Measurements from ENCODE around the gene KCNQ4. TPM values are rescaled to one million over a fixed set of nuclear protein-coding genes. Genes with fewer than 3 reads are reported as not detected.

The KCNQ4 gene
- total and polyA plus RNA-seq, 2 donors from 2014 or later: 0.65 to 1.2 TPM

DNA sequence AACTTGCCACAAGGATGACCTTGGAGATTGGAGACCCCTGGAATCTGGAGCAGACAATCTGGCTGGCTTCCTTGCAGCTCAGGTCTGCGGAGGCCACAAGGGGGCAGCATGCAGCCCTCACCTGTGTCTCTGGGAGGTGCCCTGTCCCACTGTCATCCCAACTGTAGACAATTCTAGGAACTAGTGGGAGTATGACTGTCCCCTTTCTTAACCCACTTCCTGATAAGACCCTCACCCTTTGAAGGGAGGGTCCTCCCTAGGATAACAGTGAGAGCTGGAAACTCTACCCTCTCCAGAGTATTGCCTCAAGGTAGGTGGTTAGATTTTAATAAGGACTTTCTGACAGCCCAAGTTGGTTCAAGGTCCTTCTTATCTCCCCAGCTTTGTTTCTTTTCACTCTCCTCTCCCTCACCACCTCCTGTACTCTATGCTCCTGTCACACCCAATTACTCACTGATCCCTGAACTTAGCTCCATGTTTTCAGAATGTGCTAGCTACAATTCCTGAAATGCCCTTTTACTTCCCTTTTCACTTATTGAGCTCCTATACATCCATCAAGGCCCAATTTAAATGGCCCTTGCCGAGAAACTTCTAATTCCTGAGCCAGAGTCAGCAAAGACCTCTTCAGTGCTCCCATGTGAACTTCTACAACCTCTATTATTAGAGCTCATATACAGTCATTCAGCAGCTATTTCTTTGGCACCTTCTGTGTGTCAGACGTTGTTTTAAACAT is 9.2 kb upstream of the KCNQ4 start:
- FAIRE-seq (no peak), DNase-seq (peak in 3 of 5 donors; percentile 53 to 68 (median 64))
- no peak overlapping the region for H3K27ac ChIP-seq (ENCODE audit: low read depth in 2 of 2, low read length in 2 of 2)
- no peak overlapping the region for H3K4me3 ChIP-seq (ENCODE audit: low read length in 3 of 3)
- no peak overlapping the region for H3K9ac ChIP-seq (ENCODE audit: low read length in 3 of 3)
- no peaks in the 10 kb centered on the region for H3K4me1 ChIP-seq (ENCODE audit: control insufficient read depth in 2 of 3, insufficient read depth in 2 of 3, low read depth in 1 of 3, low read length in 3 of 3)
- H3K9me3 ChIP-seq (ENCODE audit: control insufficient read depth in 2 of 3, insufficient read depth in 1 of 3, low read length in 3 of 3): no peaks in the 10 kb centered on the region
- no peaks in the 10 kb centered on the region for H3K27me3 ChIP-seq (ENCODE audit: control insufficient read depth, insufficient read depth, low read length)
- peak; percentile 79 for TF ChIP-seq CTCF (IDR thresholded peaks at IDR 0.05; ENCODE audit: borderline replicate concordance, extremely low read depth, insufficient read depth)
- peaks cover 2 to 17% (median 16%) of the 10 kb centered on the region in 3 donors for H3K36me3 ChIP-seq (ENCODE audit: control insufficient read depth in 2 of 3, insufficient read depth in 3 of 3, low read length in 3 of 3)
- intact Hi-C loops (cut with DNase I): no loop called here

GRCh38 chr1:40776236-40777072 is 7.1 kb upstream of the KCNQ4 start:
- Histone ChIP-seq H3K4me1 (ENCODE audit: control insufficient read depth in 2 of 3, insufficient read depth in 2 of 3, low read depth in 1 of 3, low read length in 3 of 3) (no peaks in the 10 kb centered on the region), H3K9me3 (ENCODE audit: control insufficient read depth in 2 of 3, insufficient read depth in 1 of 3, low read length in 3 of 3) (no peaks in the 10 kb centered on the region), H3K27me3 (ENCODE audit: control insufficient read depth, insufficient read depth, low read length) (no peaks in the 10 kb centered on the region), H3K9ac (ENCODE audit: low read length in 3 of 3) (no peak overlapping the region), H3K4me3 (ENCODE audit: low read length in 3 of 3) (no peak overlapping the region), H3K36me3 (ENCODE audit: control insufficient read depth in 2 of 3, insufficient read depth in 3 of 3, low read length in 3 of 3) (peaks cover 0 to 6% (median 2%) of the 10 kb centered on the region in 3 donors), H3K27ac (ENCODE audit: low read depth in 2 of 2, low read length in 2 of 2) (no peak overlapping the region)
- no peak for FAIRE-seq
- no peak for DNase-seq
- intact Hi-C loops (cut with DNase I): no loop called here
- no peak for TF ChIP-seq CTCF (IDR thresholded peaks at IDR 0.05; ENCODE audit: borderline replicate concordance, extremely low read depth, insufficient read depth)

- FAIRE-seq: no peak
- intact Hi-C loops (cut with DNase I): no loop called here
- no peak for TF ChIP-seq CTCF (IDR thresholded peaks at IDR 0.05; ENCODE audit: borderline replicate concordance, extremely low read depth, insufficient read depth)
- H3K9me3 ChIP-seq (ENCODE audit: control insufficient read depth in 2 of 3, insufficient read depth in 1 of 3, low read length in 3 of 3): no peaks in the 10 kb centered on the region
- H3K27me3 ChIP-seq (ENCODE audit: control insufficient read depth, insufficient read depth, low read length): no peaks in the 10 kb centered on the region
- no peak overlapping the region for H3K27ac ChIP-seq (ENCODE audit: low read depth in 2 of 2, low read length in 2 of 2)
- H3K4me1 ChIP-seq (ENCODE audit: control insufficient read depth in 2 of 3, insufficient read depth in 2 of 3, low read depth in 1 of 3, low read length in 3 of 3): peaks cover 0 to 3% (median 0%) of the 10 kb centered on the region in 3 donors
- H3K4me3 ChIP-seq (ENCODE audit: low read length in 3 of 3): no peak overlapping the region
- no peaks in the 10 kb centered on the region for H3K36me3 ChIP-seq (ENCODE audit: control insufficient read depth in 2 of 3, insufficient read depth in 3 of 3, low read length in 3 of 3)
- DNase-seq: no peak
- H3K9ac ChIP-seq (ENCODE audit: low read length in 3 of 3): no peak overlapping the region
Observed at GRCh38 chr1:40777224-40777970, 6.2 kb upstream of the KCNQ4 start.

Measured in kidney (tissue), 14 donors.